IMR-90 (cell line): ENCODE measurements around the gene RNF213. TPM values are rescaled to one million over a fixed set of nuclear protein-coding genes. Genes with fewer than 3 reads are reported as not detected.

Experiments used
- ATAC-seq: fragments of 200-7000 bp; cut with Tn5 transposase; 2 replicates; pipeline ENCODE4 v1.9.1; 2020; ENCODE audit warnings: low read depth, mild to moderate bottlenecking, moderate library complexity
- BruUV-seq: library from RNA; stranded (reverse); fragments of 400-500 nt; replicated peaks from 2 replicates; lab custom pipeline; 2021; lab: Mats Ljungman, UMichigan
- CTCF ChIA-PET: fragments of 300-600 bp; formaldehyde crosslinking; extraction: SDS; loops from one replicate; lab custom pipeline; 2021; ENCODE audit warnings: antibody characterized with exemption; lab: Yijun Ruan, JAX
- POLR2A ChIA-PET: fragments of 300-600 bp; sonication (Branson Sonifier 250); formaldehyde crosslinking; loops from one replicate; lab custom pipeline; 2022; ENCODE audit warnings: antibody characterized with exemption; ENCODE audit not compliant: unreplicated experiment; lab: Charles Lee
- DNase-seq: peaks from one replicate; pipeline ENCODE4 v3.0.0; 2013
- H2AFZ ChIP-seq: replicated peaks from 2 replicates; pipeline ENCODE3; 2013; ENCODE audit warnings: low read length, mild to moderate bottlenecking; ENCODE audit not compliant: poor library complexity
- H2AK5ac ChIP-seq: 2 replicates; pipeline ENCODE4 v1.6.1; 2013; ENCODE audit warnings: low read depth, low read length, inconsistent platforms
- H2AK9ac ChIP-seq: replicated peaks from 2 replicates; pipeline ENCODE3; 2013; ENCODE audit warnings: mild to moderate bottlenecking, low read depth, low read length, moderate library complexity; ENCODE audit not compliant: poor library complexity
- H2BK120ac ChIP-seq: 2 replicates; pipeline ENCODE4 v1.6.1; 2013; ENCODE audit warnings: low read depth, low read length, inconsistent platforms
- H2BK15ac ChIP-seq: 3 replicates; pipeline ENCODE4 v1.6.1; 2013; ENCODE audit warnings: low read depth, low read length, inconsistent platforms
- H2BK20ac ChIP-seq: 2 replicates; pipeline ENCODE4 v1.6.1; 2013; ENCODE audit warnings: low read depth, mild to moderate bottlenecking, inconsistent platforms, low read length, moderate library complexity
- H2BK5ac ChIP-seq: 2 replicates; pipeline ENCODE4 v1.6.1; 2013; ENCODE audit warnings: mild to moderate bottlenecking, low read depth, low read length, inconsistent platforms; ENCODE audit not compliant: poor library complexity, severe bottlenecking
- H3K14ac ChIP-seq: replicated peaks from 2 replicates; pipeline ENCODE4 v1.6.1; 2013; ENCODE audit warnings: low read depth, low read length, inconsistent platforms
- H3K18ac ChIP-seq: 2 replicates; pipeline ENCODE4 v1.6.1; 2013; ENCODE audit warnings: low read depth, low read length, control low read depth
- H3K23ac ChIP-seq: 2 replicates; pipeline ENCODE4 v1.6.1; 2013; ENCODE audit warnings: low read depth, low read length, inconsistent platforms
- H3K27ac ChIP-seq: 2 replicates; pipeline ENCODE4 v1.5.1; 2013; ENCODE audit warnings: mild to moderate bottlenecking, control low read depth, low read length; ENCODE audit not compliant: insufficient read depth
- H3K27me3 ChIP-seq: 2 replicates; pipeline ENCODE4 v1.6.1; 2013; ENCODE audit warnings: low read length; ENCODE audit not compliant: control insufficient read depth, insufficient read depth
- H3K36me3 ChIP-seq: 2 replicates; pipeline ENCODE4 v1.6.1; 2013; ENCODE audit warnings: low read length, mixed read lengths; ENCODE audit not compliant: control insufficient read depth, insufficient read depth
- H3K4ac ChIP-seq: 2 replicates; pipeline ENCODE4 v1.6.1; 2013; ENCODE audit warnings: low read depth, low read length, inconsistent platforms
- H3K4me1 ChIP-seq: 2 replicates; pipeline ENCODE4 v1.6.1; 2013; ENCODE audit warnings: low read length, mixed read lengths; ENCODE audit not compliant: control insufficient read depth, insufficient read depth
- H3K4me2 ChIP-seq: 2 replicates; pipeline ENCODE4 v1.6.1; 2013; ENCODE audit warnings: low read depth, mild to moderate bottlenecking, control low read depth, low read length, moderate library complexity
- H3K4me3 ChIP-seq: 2 replicates; pipeline ENCODE4 v1.5.1; 2013; ENCODE audit warnings: low read depth, mild to moderate bottlenecking, control low read depth, low read length, moderate library complexity; ENCODE audit not compliant: insufficient read depth
- H3K56ac ChIP-seq: 2 replicates; pipeline ENCODE4 v1.6.1; 2013; ENCODE audit warnings: low read length, inconsistent platforms; ENCODE audit not compliant: insufficient read depth; ENCODE audit errors: extremely low read depth
- H3K79me1 ChIP-seq, 2 experiments: 2 replicates each; pipeline ENCODE4 v1.6.1; 2013; ENCODE audit warnings: low read length in 2 of 2, inconsistent platforms in 1 of 2, low read depth in 1 of 2
- H3K9ac ChIP-seq: 2 replicates; pipeline ENCODE4 v1.6.1; 2013; ENCODE audit warnings: low read depth, low read length, control low read depth
- H3K9me1 ChIP-seq: 2 replicates; pipeline ENCODE4 v1.6.1; 2013; ENCODE audit warnings: low read length, inconsistent platforms; ENCODE audit not compliant: insufficient read depth
- H3K9me3 ChIP-seq: 2 replicates; pipeline ENCODE4 v1.6.1; 2013; ENCODE audit warnings: low read length; ENCODE audit not compliant: control insufficient read depth, insufficient read depth
- H4K20me1 ChIP-seq: 2 replicates; pipeline ENCODE4 v1.6.1; 2013; ENCODE audit warnings: low read length, inconsistent platforms; ENCODE audit not compliant: insufficient read depth
- H4K5ac ChIP-seq: 2 replicates; pipeline ENCODE4 v1.6.1; 2013; ENCODE audit warnings: mild to moderate bottlenecking, low read depth, low read length, control low read depth
- H4K8ac ChIP-seq, 2 experiments: 2 replicates each; pipeline ENCODE4 v1.6.1; 2013; ENCODE audit warnings: low read depth in 2 of 2, low read length in 2 of 2, control low read depth in 1 of 2, inconsistent platforms in 1 of 2
- H4K91ac ChIP-seq: 2 replicates; pipeline ENCODE4 v1.6.1; 2013; ENCODE audit warnings: low read depth, low read length, inconsistent platforms; ENCODE audit not compliant: insufficient read depth
- BHLHE40 ChIP-seq: fragments of 150-350 bp; IDR thresholded peaks from 2 replicates; pipeline ENCODE4 v1.6.1; 2016; ENCODE audit warnings: mild to moderate bottlenecking, low read depth, low read length
- CEBPB ChIP-seq: IDR thresholded peaks from 2 replicates; pipeline ENCODE4 v1.6.1; 2012; ENCODE audit warnings: low read depth, low read length, improper control_type of control experiment
- CHD1 ChIP-seq: IDR thresholded peaks from 2 replicates; pipeline ENCODE4 v1.6.1; 2012; ENCODE audit warnings: low read depth, low read length, improper control_type of control experiment
- CTCF ChIP-seq: conservative IDR thresholded peaks from 2 replicates; pipeline ENCODE4 v1.5.1; 2012; ENCODE audit warnings: mild to moderate bottlenecking, low read depth, low read length, improper control_type of control experiment
- ELK1 ChIP-seq: fragments of 150-350 bp; IDR thresholded peaks from 2 replicates; pipeline ENCODE4 v1.6.1; 2016; ENCODE audit warnings: low read depth, mild to moderate bottlenecking, low read length, moderate library complexity, borderline replicate concordance
- FOS ChIP-seq: fragments of 150-350 bp; IDR thresholded peaks from 2 replicates; pipeline ENCODE4 v1.6.1; 2016; ENCODE audit warnings: low read depth, low read length
- MAFK ChIP-seq: IDR thresholded peaks from 2 replicates; pipeline ENCODE4 v1.6.1; 2012; ENCODE audit warnings: low read depth, low read length, improper control_type of control experiment
- MAZ ChIP-seq: IDR thresholded peaks from 2 replicates; pipeline ENCODE4 v1.6.1; 2012; ENCODE audit warnings: low read depth, mild to moderate bottlenecking, low read length, improper control_type of control experiment, moderate library complexity, borderline replicate concordance
- MXI1 ChIP-seq: IDR thresholded peaks from 2 replicates; pipeline ENCODE4 v1.6.1; 2012; ENCODE audit warnings: low read depth, mild to moderate bottlenecking, low read length, moderate library complexity, borderline replicate concordance
- NFE2L2 ChIP-seq: fragments of 150-350 bp; IDR thresholded peaks from 2 replicates; pipeline ENCODE4 v1.6.1; 2016; ENCODE audit warnings: low read depth, mild to moderate bottlenecking, low read length
- POLR2A ChIP-seq: IDR thresholded peaks from 2 replicates; pipeline ENCODE4 v1.6.1; 2012; ENCODE audit warnings: mild to moderate bottlenecking, low read depth, low read length
- RAD21 ChIP-seq: IDR thresholded peaks from 2 replicates; pipeline ENCODE4 v1.6.1; 2012; ENCODE audit warnings: low read length, improper control_type of control experiment
- RCOR1 ChIP-seq: IDR thresholded peaks from 2 replicates; pipeline ENCODE4 v1.6.1; 2012; ENCODE audit warnings: mild to moderate bottlenecking, low read length, improper control_type of control experiment; ENCODE audit not compliant: insufficient replicate concordance
- RFX5 ChIP-seq: IDR thresholded peaks from 2 replicates; pipeline ENCODE4 v1.8.0; 2012; ENCODE audit warnings: low read depth, mild to moderate bottlenecking, low read length, moderate library complexity
- SMC3 ChIP-seq: fragments of 150-350 bp; IDR thresholded peaks from 2 replicates; pipeline ENCODE4 v1.6.1; 2016; ENCODE audit warnings: low read depth, mild to moderate bottlenecking, antibody characterized with exemption, low read length, moderate library complexity
- USF2 ChIP-seq: fragments of 150-350 bp; IDR thresholded peaks from 2 replicates; pipeline ENCODE4 v1.6.1; 2017; ENCODE audit warnings: mild to moderate bottlenecking, antibody characterized with exemption, low read length, low read depth
- WGBS, 2 experiments: methylation state at CpG; one replicate each; pipeline versions ENCODE4 v1.1.5 to v1.1.7; 2013; ENCODE audit warnings: missing lambda C conversion rate in 2 of 2; ENCODE audit not compliant: insufficient read length in 1 of 2; ENCODE audit errors: extremely low coverage in 2 of 2; 5-methylcytosine and 5-hydroxymethylcytosine counted together
- dilution Hi-C: fragments of 300-500 bp; cut with HindIII; formaldehyde crosslinking; loops from one replicate; pipeline ENCODE4 v1.14.3; 2018; ENCODE audit warnings: low sequenced_read_pairs; ENCODE audit not compliant: unreplicated experiment
- in situ Hi-C: fragments of 300-500 bp; cut with MboI; formaldehyde crosslinking; loops from 3 replicates; pipeline ENCODE4 v1.14.3; 2019; ENCODE audit warnings: low sequenced_read_pairs, inconsistent platforms, mixed read lengths
- intact Hi-C: fragments of 100-400 bp; cut with micrococcal nuclease; formaldehyde crosslinking; loops from 2 replicates; pipeline ENCODE4 v1.10.0; 2022
- polyA plus RNA-seq, 3 experiments: library from polyadenylated mRNA; depleted of rRNA; stranded (reverse); fragments of >200 nt; gene quantifications; 2 replicates each; pipeline ENCODE4 v1.2.3, GENCODE V29; 2012; ENCODE audit warnings: low replicate concordance in 1 of 3
- total RNA-seq: library from RNA; depleted of rRNA; stranded (reverse); fragments of >200 nt; gene quantifications from 2 replicates; pipeline ENCODE4 v1.2.3, GENCODE V29; 2012

The RNF213 gene
- total and polyA plus RNA-seq, 2 of the 4 experiments (the other 2 are of a cell fraction), result 23.4 to 36.0 TPM

- no TSS peak for BruUV-seq
- H2BK15ac ChIP-seq, result no peak overlapping the region
- no peak for TF ChIP-seq MXI1
- TF ChIP-seq POLR2A, result no peak
- TF ChIP-seq CEBPB, result no peak
- no peak for TF ChIP-seq RAD21
- no peak for TF ChIP-seq SMC3
- TF ChIP-seq FOS, result no peak
- no peak for TF ChIP-seq RCOR1
- no peak for TF ChIP-seq ELK1
- no peak for TF ChIP-seq CHD1
- TF ChIP-seq NFE2L2, result no peak
- TF ChIP-seq MAFK, result no peak
- TF ChIP-seq CTCF, result no peak
- TF ChIP-seq RFX5, result no peak
- TF ChIP-seq USF2, result no peak
- TF ChIP-seq MAZ, result no peak
- no peak for TF ChIP-seq BHLHE40
- H2BK20ac ChIP-seq, result no peak overlapping the region
- H3K4me2 ChIP-seq, result no peak overlapping the region
- dilution Hi-C loops, result no loop called here
- intact Hi-C loops, result no loop called here
- H2BK120ac ChIP-seq, result no peak overlapping the region
- H3K27me3 ChIP-seq, result no peaks in the 10 kb centered on the region
- H3K9ac ChIP-seq, result no peak overlapping the region
- 83% methylated on average over 2 of the region's 5 CpGs; no CpG with 5 or more reads in 1 of the 2 experiments for WGBS, 2 experiments
- H4K20me1 ChIP-seq, result peaks cover 14% of the 10 kb centered on the region
- no peak overlapping the region for H4K8ac ChIP-seq
- in situ Hi-C loops, result no loop called here
- no peak overlapping the region for H3K27ac ChIP-seq
- H3K79me1 ChIP-seq, result peaks cover 0 to 25% of the 10 kb centered on the region in 2 experiments; a peak in 2 of 4 replicates
- H3K18ac ChIP-seq, result no peak overlapping the region
- H2AK9ac ChIP-seq, result no peak overlapping the region
- no peak overlapping the region for H3K14ac ChIP-seq
- no peak overlapping the region for H4K91ac ChIP-seq
- peaks cover 61% of the 10 kb centered on the region for H3K36me3 ChIP-seq
- no peaks in the 10 kb centered on the region for H3K9me3 ChIP-seq
- no peaks in the 10 kb centered on the region for H3K4me1 ChIP-seq
- no peak overlapping the region for H3K4me3 ChIP-seq
- H3K4ac ChIP-seq, result no peak overlapping the region
- DNase-seq (no peak), ATAC-seq (no peak)
- no peak overlapping the region for H2AFZ ChIP-seq
- no peak overlapping the region for H3K56ac ChIP-seq
- H3K9me1 ChIP-seq, result peaks cover 7% of the 10 kb centered on the region; the same call in 1 of the 2 replicates
- POLR2A ChIA-PET, result no interaction called here
- no peak overlapping the region for H3K23ac ChIP-seq
- H2BK5ac ChIP-seq, result no peak overlapping the region
- H2AK5ac ChIP-seq, result no peak overlapping the region
- CTCF ChIA-PET, result no interaction called here
- no peak overlapping the region for H4K5ac ChIP-seq
Measured at GRCh38 chr17:80317706-80317980, 57.0 kb downstream of the RNF213 start.
